HepG2 (cell line): ENCODE measurements around the gene DIS3L2.

Experiments used
- CTCF ChIP-seq: sonication (generic); formaldehyde crosslinking; IDR thresholded peaks from 2 replicates; pipeline ENCODE4 v1.5.0; 2020; ENCODE audit warnings: mild to moderate bottlenecking, missing genetic modification reagents, moderate library complexity
- EZH2 ChIP-seq: conservative IDR thresholded peaks from 2 replicates; pipeline ENCODE4 v1.6.1; 2012; ENCODE audit warnings: mild to moderate bottlenecking, low read depth, low read length, moderate library complexity
- HMG20B ChIP-seq: conservative IDR thresholded peaks from 2 replicates; pipeline ENCODE4 v1.6.1; 2016; ENCODE audit warnings: missing genetic modification reagents, missing compliant biosample characterization
- KLF13 ChIP-seq: sonication (generic); formaldehyde crosslinking; IDR thresholded peaks from 2 replicates; pipeline ENCODE4 v1.4.0; 2020; ENCODE audit warnings: mild to moderate bottlenecking, missing genetic modification reagents
- NFE2L2 ChIP-seq: fragments of 150-350 bp; IDR thresholded peaks from 2 replicates; pipeline ENCODE4 v1.6.1; 2014; ENCODE audit warnings: low read length
- POLR2AphosphoS5 ChIP-seq: IDR thresholded peaks from 2 replicates; pipeline ENCODE4 v1.6.1; 2012; ENCODE audit warnings: low read depth, low read length
- TEAD3 ChIP-seq: optimal IDR thresholded peaks from 2 replicates; pipeline ENCODE3; 2016; ENCODE audit warnings: borderline replicate concordance
- ZEB1 ChIP-seq: IDR thresholded peaks from 2 replicates; pipeline ENCODE4 v1.6.1; 2012; ENCODE audit warnings: mild to moderate bottlenecking, low read depth, inconsistent platforms; ENCODE audit not compliant: insufficient replicate concordance
- ZFAT ChIP-seq: sonication (generic); formaldehyde crosslinking; conservative IDR thresholded peaks from 2 replicates; pipeline ENCODE4 v1.8.1; 2023; ENCODE audit warnings: missing genetic modification reagents, inconsistent platforms
- ZNF501 ChIP-seq: sonication (generic); formaldehyde crosslinking; IDR thresholded peaks from 2 replicates; pipeline ENCODE4 v1.5.1; 2020; ENCODE audit warnings: mild to moderate bottlenecking, moderate library complexity, missing genetic modification reagents
- ZNF562 ChIP-seq: sonication (generic); formaldehyde crosslinking; IDR thresholded peaks from 2 replicates; pipeline ENCODE4 v1.8.0; 2022; ENCODE audit warnings: missing genetic modification reagents, borderline replicate concordance

GRCh38 chr2:231918501-231919330, 42.8 kb upstream of the DIS3L2 start:
- no peak for TF ChIP-seq TEAD3 (CRISPR knock-in tag)
- TF ChIP-seq ZNF501 (CRISPR knock-in tag) = no peak
- no peak for TF ChIP-seq POLR2AphosphoS5
- TF ChIP-seq ZNF562 (CRISPR knock-in tag) = no peak
- TF ChIP-seq NFE2L2 = no peak
- no peak for TF ChIP-seq CTCF (CRISPR knock-in tag)
- TF ChIP-seq ZFAT (CRISPR knock-in tag) = no peak
- no peak for TF ChIP-seq EZH2
- TF ChIP-seq ZEB1 = no peak
- TF ChIP-seq HMG20B (CRISPR knock-in tag) = no peak
- TF ChIP-seq KLF13 (CRISPR knock-in tag) = no peak
